NCI-H82 (cell line): Measurements from ENCODE around the gene COLEC12.
"Not testable (repeated sequence)": the region's sequence is repeated elsewhere in the genome, so short reads cannot be mapped to it uniquely, and the experiment has no call there.

Experiments
- DNase-seq: peaks from one replicate; lab custom pipeline; 2025; lab: John Stamatoyannopoulos, UW

COLEC12 gene

DNA sequence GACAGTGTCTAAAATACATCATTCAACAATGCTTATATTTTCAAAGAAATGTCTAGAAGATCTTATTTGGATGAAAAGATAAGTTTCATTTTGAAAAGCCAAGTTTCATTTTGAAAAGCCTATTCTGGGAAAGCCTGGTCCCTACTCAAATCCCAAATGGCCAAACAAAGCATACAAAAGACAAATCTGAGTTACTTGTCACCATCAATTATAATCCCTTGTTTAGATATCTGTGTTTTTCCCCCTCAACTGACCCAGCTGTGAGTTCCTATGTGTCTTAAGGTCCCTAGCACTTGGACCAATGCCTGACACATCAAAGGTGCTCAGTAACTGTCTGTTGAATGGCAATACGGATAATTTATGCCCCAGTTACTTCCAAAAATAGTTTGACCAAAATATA, 180.3 kb downstream of the COLEC12 start:
- DNase-seq: no peak

- no peak for DNase-seq
These were observed 180.8 kb downstream of the COLEC12 start for GRCh38 chr18:319720-320119.

- DNase-seq: no peak
These were observed 181.7 kb downstream of the COLEC12 start for GRCh38 chr18:318791-319291.

GRCh38 chr18:317618-318017, 182.9 kb downstream of the COLEC12 start:
- no peak for DNase-seq

- no peak for DNase-seq
These were observed 184.1 kb downstream of the COLEC12 start for GRCh38 chr18:316393-316792.

DNA sequence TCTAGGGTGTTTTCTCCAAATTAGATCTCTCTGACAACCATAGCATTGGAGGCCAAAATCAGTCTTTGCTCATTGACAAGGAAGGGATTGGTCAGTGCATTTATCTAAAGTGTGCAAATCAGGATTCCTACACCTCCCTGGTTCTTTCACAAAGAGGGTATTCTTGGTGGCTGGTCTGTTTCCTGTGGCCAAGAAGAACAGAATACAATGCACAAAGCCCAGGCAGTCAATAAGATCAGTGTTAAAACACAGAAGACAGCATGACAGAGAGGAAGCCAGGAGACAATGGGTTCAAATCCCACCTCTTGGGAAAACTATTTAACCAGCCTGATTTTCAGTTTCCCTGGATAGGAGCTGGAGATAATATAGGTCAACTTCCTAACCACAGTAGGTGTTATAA, 186.6 kb downstream of the COLEC12 start:
- DNase-seq: no peak

- no peak for DNase-seq
These were observed 188.1 kb downstream of the COLEC12 start for GRCh38 chr18:312415-312814.

GRCh38 chr18:310042-310441, 190.5 kb downstream of the COLEC12 start:
- no peak for DNase-seq

GRCh38 chr18:308086-308485, 192.4 kb downstream of the COLEC12 start:
- not testable (repeated sequence) for DNase-seq

GRCh38 chr18:306608-307255, 193.8 kb downstream of the COLEC12 start:
- DNase-seq: no peak

DNA sequence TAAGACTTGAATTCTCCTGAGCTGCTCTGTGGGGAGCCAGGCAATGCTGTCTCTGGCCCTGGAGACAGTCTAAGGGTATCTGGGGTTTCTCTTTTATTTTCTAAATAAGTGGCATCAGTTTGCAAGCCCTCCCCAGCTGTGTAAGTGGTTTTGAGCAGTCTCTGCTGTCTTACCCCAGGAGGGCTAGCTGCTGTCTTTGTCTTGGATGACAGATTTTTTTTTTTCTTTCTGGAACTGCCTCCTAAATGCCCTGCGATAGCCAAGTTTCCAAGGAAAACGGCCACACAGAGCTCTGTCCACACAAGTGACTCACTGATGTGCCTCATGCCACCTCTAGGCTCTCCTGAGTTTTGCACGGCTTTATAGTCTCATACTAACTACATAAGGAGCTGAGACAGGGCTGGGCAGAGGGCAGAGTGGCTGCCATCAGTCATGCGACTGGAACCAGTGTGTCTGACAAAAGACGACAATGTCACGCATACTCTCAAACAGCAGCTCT, 195.4 kb downstream of the COLEC12 start:
- DNase-seq: no peak

DNA sequence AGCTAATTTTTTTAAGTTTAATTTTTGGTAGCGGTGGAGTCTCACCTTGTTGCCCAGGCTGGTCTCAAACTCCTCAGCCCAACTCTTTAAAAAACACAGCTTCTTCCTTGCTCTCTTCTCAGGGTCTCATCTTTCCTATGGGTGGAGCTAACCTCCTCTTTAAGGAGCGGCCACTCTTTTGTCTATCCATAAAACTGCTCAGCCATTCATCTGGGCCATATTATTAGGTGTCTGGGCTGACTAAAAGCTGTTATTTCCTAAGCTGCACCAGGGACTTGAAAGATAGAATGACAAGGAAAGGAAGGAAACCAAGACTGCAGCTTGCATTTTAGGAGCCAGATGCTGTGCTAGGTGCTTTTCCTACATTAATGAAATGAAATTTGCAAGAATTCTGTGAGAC, 196.9 kb downstream of the COLEC12 start:
- no peak for DNase-seq

DNA sequence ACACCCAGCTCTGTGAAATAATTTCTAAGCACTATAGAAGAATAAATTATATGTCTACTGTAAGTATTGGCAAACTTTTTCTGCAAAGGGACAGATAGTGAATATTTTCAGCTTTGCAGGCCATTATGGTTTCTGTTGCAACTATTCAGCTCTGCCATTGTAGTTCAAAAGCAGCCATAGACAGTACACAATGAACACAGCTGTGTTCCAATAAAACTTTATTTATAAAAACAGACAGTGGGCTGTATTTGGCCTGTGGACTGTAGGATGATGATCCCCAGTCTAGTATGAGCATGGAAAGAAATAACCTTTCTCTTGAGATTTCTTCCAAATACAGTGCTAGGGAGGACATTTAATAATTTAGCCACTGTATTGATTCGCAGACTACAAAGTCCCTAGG, 197.5 kb downstream of the COLEC12 start:
- no peak for DNase-seq

DNA sequence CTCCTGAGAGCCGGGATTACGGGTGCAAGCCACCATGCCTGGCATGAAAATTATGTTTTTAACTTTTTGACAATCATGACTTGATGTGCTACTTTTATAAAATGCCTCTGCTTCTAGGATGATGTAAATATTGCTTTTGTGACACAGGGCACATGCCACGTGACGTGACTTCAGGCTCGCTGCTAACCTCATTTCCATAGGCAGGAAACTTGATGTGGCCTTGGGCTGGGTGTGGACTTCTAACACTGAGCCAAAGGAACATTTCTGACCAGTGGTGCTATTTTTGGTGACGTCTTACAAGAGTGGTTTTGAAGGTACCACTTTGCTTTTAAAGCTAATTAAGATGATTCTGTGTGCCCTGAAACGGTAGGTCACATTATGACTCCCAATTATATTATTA, 198.4 kb downstream of the COLEC12 start:
- DNase-seq: no peak

DNA sequence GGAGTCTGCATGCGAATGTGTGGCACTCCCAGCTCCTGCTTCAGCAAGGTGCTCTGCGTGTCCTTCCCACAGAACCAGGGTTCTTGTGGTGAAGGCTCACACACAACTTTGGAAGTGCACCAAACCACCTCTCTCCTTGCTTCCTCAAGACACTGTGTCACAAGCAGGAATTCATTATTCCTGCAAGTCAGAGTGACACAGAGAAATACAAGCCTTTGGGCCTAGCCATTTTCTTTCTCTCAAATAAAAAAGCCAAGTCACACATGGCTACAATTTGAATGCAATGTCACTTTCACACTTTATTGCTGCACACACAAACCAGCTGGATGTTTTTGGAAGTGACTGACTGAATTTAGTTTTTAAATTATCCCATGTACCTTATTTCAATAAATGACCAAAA, 202.6 kb downstream of the COLEC12 start:
- DNase-seq: no peak

- DNase-seq: no peak
These were observed 204.6 kb downstream of the COLEC12 start for GRCh38 chr18:295756-296490.

GRCh38 chr18:294566-294965, 205.9 kb downstream of the COLEC12 start:
- DNase-seq: no peak

- no peak for DNase-seq
These were observed 207.0 kb downstream of the COLEC12 start for GRCh38 chr18:293536-293935.

DNA sequence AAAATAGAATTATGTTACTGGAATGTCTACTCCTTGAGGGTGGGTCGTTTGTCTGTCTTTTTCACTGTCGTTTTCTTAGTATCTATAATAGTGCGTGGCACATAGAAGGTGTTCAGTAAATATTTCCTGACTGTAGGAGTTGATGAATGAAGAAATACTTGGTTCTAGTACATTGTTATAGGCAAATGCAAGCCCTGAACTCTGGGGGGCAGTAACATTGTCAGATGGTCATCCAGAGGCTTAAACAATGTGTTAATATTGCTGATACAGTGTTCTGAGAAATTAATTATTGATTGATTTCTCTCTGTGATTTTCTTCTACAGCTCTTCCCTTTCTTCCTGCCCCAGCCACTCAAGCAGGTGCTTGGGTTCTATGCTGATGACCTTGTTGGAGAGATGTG, 208.2 kb downstream of the COLEC12 start:
- DNase-seq: no peak

DNA sequence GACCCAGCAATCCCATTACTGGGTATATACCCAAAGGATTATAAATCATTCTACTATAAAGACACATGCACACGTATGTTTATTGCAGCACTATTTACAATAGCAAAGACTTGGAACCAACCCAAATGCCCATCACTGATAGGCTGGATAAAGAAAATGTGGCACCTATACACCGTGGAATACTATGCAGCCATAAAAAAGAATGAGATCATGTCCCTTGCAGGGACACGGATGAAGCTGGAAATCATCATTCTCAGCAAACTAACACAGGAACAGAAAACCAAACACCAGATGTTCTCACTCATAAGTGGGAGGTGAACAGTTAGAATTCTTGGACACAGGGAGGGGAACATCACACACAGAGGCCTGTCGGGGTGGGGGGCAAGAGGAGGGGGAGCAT, 210.5 kb downstream of the COLEC12 start:
- DNase-seq: not testable (repeated sequence)

DNA sequence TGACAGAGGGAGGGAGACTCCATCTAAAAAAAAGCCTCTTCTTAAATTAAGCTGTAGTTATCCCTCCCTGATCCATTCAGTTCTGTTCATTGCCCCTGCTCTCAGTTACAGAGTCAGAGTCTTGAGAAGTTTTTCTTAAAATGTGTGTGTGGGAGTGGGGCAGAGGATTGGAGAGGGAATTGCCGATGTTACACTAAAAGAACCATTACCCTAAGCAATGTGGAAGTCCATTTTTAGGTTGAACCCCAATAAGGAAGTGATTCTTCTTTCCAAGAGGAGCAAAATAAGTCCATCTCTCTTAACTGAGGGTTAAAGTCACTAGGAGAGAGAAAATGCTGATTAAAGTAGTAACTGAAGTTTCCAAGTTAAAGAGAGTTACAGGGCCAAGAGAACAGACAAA, 211.5 kb downstream of the COLEC12 start:
- no peak for DNase-seq

DNA sequence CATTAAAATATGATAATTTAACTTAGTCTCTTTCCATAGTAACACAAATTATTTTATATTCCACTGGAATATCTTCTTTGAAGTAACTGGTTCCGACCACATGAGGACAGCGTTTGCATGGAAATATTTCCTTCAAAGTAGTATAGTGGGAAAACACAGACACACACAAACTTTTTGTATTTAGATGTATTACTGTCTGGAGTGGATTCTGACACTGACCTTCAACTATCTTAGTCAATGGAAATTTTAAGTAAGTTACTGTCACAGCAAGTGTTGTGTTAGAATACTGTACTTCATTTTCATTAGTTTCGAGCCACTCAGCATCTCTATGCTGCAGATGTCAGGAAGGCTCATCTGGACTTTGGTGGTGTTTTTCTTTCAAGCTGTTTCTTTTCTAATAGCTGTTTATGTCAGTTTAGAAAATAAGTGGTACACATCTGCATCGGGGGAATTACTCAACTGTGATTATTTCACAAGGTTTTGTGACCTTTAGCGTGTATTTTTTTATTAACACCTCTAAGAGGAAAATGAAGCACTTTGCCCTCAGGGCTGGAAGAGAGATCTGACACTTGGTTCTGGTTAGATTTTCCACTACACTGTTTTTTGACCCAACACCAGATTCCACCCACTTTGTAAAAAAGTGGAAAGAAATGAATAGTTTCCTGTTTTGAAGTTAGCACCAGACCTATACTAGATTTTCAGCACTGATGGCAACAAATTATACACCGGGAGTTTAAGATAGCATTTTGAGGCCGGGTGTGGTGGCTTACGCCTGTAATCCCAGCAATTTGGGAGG, 213.8 kb downstream of the COLEC12 start:
- DNase-seq: peak; percentile 26

GRCh38 chr18:285817-286216, 214.7 kb downstream of the COLEC12 start:
- no peak for DNase-seq
